C4-2B (cell line): ENCODE results near the gene UNKL.

ENCODE experiments used
- CTCF ChIP-seq: fragments of 450-650 bp; conservative IDR thresholded peaks from 2 replicates; pipeline ENCODE4 v1.5.1; 2017; ENCODE audit warnings: mild to moderate bottlenecking
- ZFX ChIP-seq: fragments of 450-650 bp; IDR thresholded peaks from 2 replicates; pipeline ENCODE4 v1.6.1; 2017

DNA sequence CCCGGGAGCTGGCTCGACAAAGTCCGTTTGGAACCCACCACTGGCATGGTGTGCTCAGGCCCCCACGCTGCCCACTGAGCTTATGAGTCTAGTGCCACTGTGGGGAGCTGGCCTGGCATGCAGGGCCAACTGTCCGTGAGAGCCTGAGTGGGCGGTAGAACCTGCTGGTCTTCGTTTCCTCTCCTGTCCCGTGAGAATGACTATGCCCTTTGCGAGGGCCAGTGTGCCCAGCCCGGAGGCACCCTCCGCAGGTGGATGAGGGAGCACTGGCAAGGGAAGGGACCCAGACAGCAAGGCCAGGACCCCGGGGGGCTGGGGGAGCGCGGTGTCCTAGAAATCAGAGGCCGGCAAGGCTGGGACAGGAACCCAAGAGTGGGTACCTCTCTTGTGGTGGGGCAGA lies 77.9 kb downstream of the UNKL start:
- no peak for TF ChIP-seq CTCF
- TF ChIP-seq ZFX: no peak
